GM12891 (cell line): Measurements from ENCODE around the gene GADD45B.

Experiments
- PAX5 ChIP-seq: IDR thresholded peaks from 2 replicates; pipeline ENCODE4 v1.6.1; 2011; ENCODE audit warnings: low read length, moderate library complexity, mild to moderate bottlenecking; ENCODE audit not compliant: insufficient read depth, severe bottlenecking
- POLR2A ChIP-seq: IDR thresholded peaks from 2 replicates; pipeline ENCODE4 v1.6.1; 2011; ENCODE audit warnings: low read depth, low read length, control low read depth
- POLR2AphosphoS5 ChIP-seq: IDR thresholded peaks from 2 replicates; pipeline ENCODE4 v1.6.1; 2011; ENCODE audit warnings: low read depth, low read length, control low read depth
- SPI1 ChIP-seq: IDR thresholded peaks from 2 replicates; pipeline ENCODE4 v1.6.1; 2011; ENCODE audit warnings: low read depth, low read length, control low read depth
- TAF1 ChIP-seq: IDR thresholded peaks from 2 replicates; pipeline ENCODE4 v1.6.1; 2011; ENCODE audit warnings: low read depth, low read length, control low read depth

DNA sequence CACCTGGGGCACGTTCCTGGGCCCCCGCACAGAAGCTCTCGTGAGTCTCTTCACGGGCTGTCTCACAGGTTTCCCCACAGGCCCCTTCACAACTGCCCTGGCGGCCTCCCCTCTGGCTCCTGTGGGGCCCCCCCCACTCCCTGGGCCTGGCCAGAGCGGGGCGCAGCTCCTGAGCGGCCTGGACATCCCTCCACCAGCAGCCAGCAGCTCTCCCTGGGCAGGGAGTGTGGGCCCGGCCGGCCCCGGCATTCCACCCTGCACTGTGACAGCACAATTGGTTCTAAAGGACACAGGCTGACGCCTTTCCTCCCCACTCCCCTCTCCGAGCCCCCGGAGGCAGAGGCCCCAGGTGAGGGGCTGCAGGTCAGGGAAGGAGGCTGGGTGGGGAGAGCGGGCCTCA lies 39.0 kb upstream of the GADD45B start:
- no peak for TF ChIP-seq POLR2AphosphoS5
- no peak for TF ChIP-seq POLR2A
- no peak for TF ChIP-seq SPI1
- no peak for TF ChIP-seq TAF1
- TF ChIP-seq PAX5 = no peak
